PC-3 (cell line): Measurements from ENCODE around the gene OSBPL1A. TPM values are rescaled to one million over a fixed set of nuclear protein-coding genes. Genes with fewer than 3 reads are reported as not detected.

ENCODE experiments used
- ATAC-seq: fragments of 200-7000 bp; cut with Tn5 transposase; 2 replicates; pipeline ENCODE4 v1.9.1; 2020; ENCODE audit warnings: mild to moderate bottlenecking, moderate library complexity
- BruUV-seq: library from RNA; stranded (reverse); fragments of 400-500 nt; replicated peaks from 2 replicates; lab custom pipeline; 2021; lab: Mats Ljungman, UMichigan
- CTCF ChIA-PET: fragments of 300-600 bp; sonication (Branson Sonifier 250); formaldehyde crosslinking; loops from one replicate; lab custom pipeline; 2022; ENCODE audit warnings: antibody characterized with exemption; lab: Charles Lee
- POLR2A ChIA-PET: fragments of 300-600 bp; sonication (Branson Sonifier 250); formaldehyde crosslinking; loops from one replicate; lab custom pipeline; 2022; ENCODE audit warnings: antibody characterized with exemption; ENCODE audit not compliant: unreplicated experiment; lab: Charles Lee
- DNase-seq: peaks from one replicate; pipeline ENCODE4 v3.0.0-alpha.2; 2015
- H2AFZ ChIP-seq: fragments of 300-600 bp; sonication (generic); 2 replicates; pipeline ENCODE4 v1.6.0; 2016; ENCODE audit warnings: antibody characterized with exemption, low read length
- H3F3A ChIP-seq: fragments of 300-600 bp; sonication (generic); one replicate; pipeline ENCODE4 v1.6.0; 2017; ENCODE audit warnings: antibody characterized with exemption, low read length, control low read depth, mild to moderate bottlenecking; ENCODE audit not compliant: unreplicated experiment
- H3K27ac ChIP-seq: fragments of 300-600 bp; sonication (generic); 2 replicates; pipeline ENCODE4 v1.5.1; 2016; ENCODE audit warnings: mild to moderate bottlenecking, low read length
- H3K27me3 ChIP-seq: fragments of 300-600 bp; sonication (generic); 2 replicates; pipeline ENCODE4 v1.6.1; 2016; ENCODE audit warnings: low read length, mixed read lengths
- H3K36me3 ChIP-seq: fragments of 300-600 bp; sonication (generic); 2 replicates; pipeline ENCODE4 v1.6.1; 2016; ENCODE audit warnings: low read depth, mixed run types, low read length, mixed read lengths
- H3K4me1 ChIP-seq: fragments of 300-600 bp; sonication (generic); 2 replicates; pipeline ENCODE4 v1.5.1; 2016; ENCODE audit warnings: low read length; ENCODE audit not compliant: insufficient read depth
- H3K4me2 ChIP-seq: fragments of 300-600 bp; sonication (generic); 2 replicates; pipeline ENCODE4 v1.6.0; 2016; ENCODE audit warnings: low read length
- H3K4me3 ChIP-seq: fragments of 300-600 bp; sonication (generic); 2 replicates; pipeline ENCODE4 v1.5.1; 2016; ENCODE audit warnings: mild to moderate bottlenecking, low read length, mixed read lengths
- H3K79me2 ChIP-seq: fragments of 300-600 bp; sonication (generic); 2 replicates; pipeline ENCODE4 v1.6.1; 2017; ENCODE audit warnings: low read length, mixed read lengths
- H3K9ac ChIP-seq: fragments of 300-600 bp; sonication (generic); 2 replicates; pipeline ENCODE4 v1.6.0; 2016; ENCODE audit warnings: mild to moderate bottlenecking, low read length
- H3K9me2 ChIP-seq: fragments of 300-600 bp; sonication (generic); replicated peaks from 2 replicates; pipeline ENCODE4 v1.6.1; 2016; ENCODE audit warnings: mixed run types, low read length, mixed read lengths
- H3K9me3 ChIP-seq: fragments of 300-600 bp; sonication (generic); 2 replicates; pipeline ENCODE4 v1.6.1; 2016; ENCODE audit warnings: low read length, mixed read lengths
- H4K20me1 ChIP-seq: fragments of 300-600 bp; sonication (generic); 2 replicates; pipeline ENCODE4 v1.6.1; 2016; ENCODE audit warnings: low read length, mixed read lengths
- CTCF ChIP-seq: fragments of 300-600 bp; sonication (generic); conservative IDR thresholded peaks from 2 replicates; pipeline ENCODE4 v1.5.1; 2017; ENCODE audit warnings: antibody characterized with exemption, low read depth, mild to moderate bottlenecking, low read length
- EZH2 ChIP-seq: fragments of 300-600 bp; sonication (generic); IDR thresholded peaks from one replicate; pipeline ENCODE4 v1.6.1; 2017; ENCODE audit warnings: antibody characterized with exemption, mild to moderate bottlenecking, low read length; ENCODE audit not compliant: unreplicated experiment
- EZH2phosphoT487 ChIP-seq: fragments of 300-600 bp; sonication (generic); IDR thresholded peaks from 2 replicates; pipeline ENCODE4 v1.6.1; 2018; ENCODE audit warnings: mild to moderate bottlenecking, antibody characterized with exemption, low read length, borderline replicate concordance
- intact Hi-C: fragments of 100-400 bp; cut with micrococcal nuclease; formaldehyde crosslinking; loops from 2 replicates; pipeline ENCODE4 v1.9.0; 2023
- total RNA-seq: library from RNA; depleted of rRNA; stranded (reverse); fragments of >200 nt; gene quantifications from 2 replicates; pipeline ENCODE4 v1.2.3, GENCODE V29; 2014

The OSBPL1A gene
- total RNA-seq, 1 experiment from 2014 or later: 39.7 TPM

GRCh38 chr18:24201699-24202687 is 195.6 kb downstream of the OSBPL1A start:
- BruUV-seq: no TSS peak
- ChIA-PET POLR2A (no interaction called here), CTCF (no interaction called here)

GRCh38 chr18:24200494-24201290 is 196.9 kb downstream of the OSBPL1A start:
- POLR2A ChIA-PET: no interaction called here

More at GRCh38 chr18:24201699-24202687, 195.6 kb downstream of the OSBPL1A start:
- 0 out of 2 replicates have a peak, but pooled peaks cover 3% of the 10 kb centered on the region for H3K36me3 ChIP-seq
- no peaks in the 10 kb centered on the region for H3F3A ChIP-seq
- H3K4me3 ChIP-seq: no peak overlapping the region
- no peak overlapping the region for H3K27ac ChIP-seq
- H3K4me2 ChIP-seq: no peak overlapping the region
- no peaks in the 10 kb centered on the region for H3K79me2 ChIP-seq
- no peaks in the 10 kb centered on the region for H4K20me1 ChIP-seq
- no peak for ATAC-seq
- no peaks in the 10 kb centered on the region for H3K9me2 ChIP-seq
- no peaks in the 10 kb centered on the region for H3K4me1 ChIP-seq
- H3K9me3 ChIP-seq: no peaks in the 10 kb centered on the region
- no peak overlapping the region for H2AFZ ChIP-seq
- intact Hi-C loops: no loop called here
- DNase-seq: no peak
- TF ChIP-seq EZH2 (no peak), CTCF (no peak), EZH2phosphoT487 (no peak)
- no peak overlapping the region for H3K9ac ChIP-seq
- H3K27me3 ChIP-seq: no peaks in the 10 kb centered on the region

More at GRCh38 chr18:24200494-24201290, 196.9 kb downstream of the OSBPL1A start:
- H3K4me1 ChIP-seq: no peaks in the 10 kb centered on the region
- no peaks in the 10 kb centered on the region for H3K27me3 ChIP-seq
- H3K9ac ChIP-seq: no peak overlapping the region
- no peak overlapping the region for H3K4me3 ChIP-seq
- BruUV-seq: no TSS peak
- H2AFZ ChIP-seq: no peak overlapping the region
- no peak for DNase-seq
- intact Hi-C loops: no loop called here
- no peak for ATAC-seq
- CTCF ChIA-PET: no interaction called here
- TF ChIP-seq EZH2: no peak
- TF ChIP-seq EZH2phosphoT487: no peak
- TF ChIP-seq CTCF: no peak
- H3K27ac ChIP-seq: no peak overlapping the region
- H3K4me2 ChIP-seq: no peak overlapping the region
- no peaks in the 10 kb centered on the region for H3K9me3 ChIP-seq
- H4K20me1 ChIP-seq: no peaks in the 10 kb centered on the region
- no peaks in the 10 kb centered on the region for H3K36me3 ChIP-seq
- no peaks in the 10 kb centered on the region for H3F3A ChIP-seq
- H3K9me2 ChIP-seq: no peaks in the 10 kb centered on the region
- no peaks in the 10 kb centered on the region for H3K79me2 ChIP-seq
